GM12891 (cell line): ENCODE data around the gene SPECC1.
A peak's percentile ranks its signal among the peaks of the same experiment; 100 is the strongest.

Source experiments
- DNase-seq: peaks from one replicate; pipeline ENCODE4 v3.0.0; 2011; ENCODE audit warnings: low spot score; ENCODE audit not compliant: insufficient read length
- FAIRE-seq: peaks from 2 replicates; lab custom pipeline; 2011; peaks lifted over from hg19 to GRCh38; lab: Jason Lieb, UNC
- PAX5 ChIP-seq: IDR thresholded peaks from 2 replicates; pipeline ENCODE4 v1.6.1; 2011; ENCODE audit warnings: low read length, moderate library complexity, mild to moderate bottlenecking; ENCODE audit not compliant: insufficient read depth, severe bottlenecking
- POLR2A ChIP-seq: IDR thresholded peaks from 2 replicates; pipeline ENCODE4 v1.6.1; 2011; ENCODE audit warnings: low read depth, low read length, control low read depth
- POLR2AphosphoS5 ChIP-seq: IDR thresholded peaks from 2 replicates; pipeline ENCODE4 v1.6.1; 2011; ENCODE audit warnings: low read depth, low read length, control low read depth
- POU2F2 ChIP-seq: IDR thresholded peaks from 2 replicates; pipeline ENCODE4 v1.6.1; 2011; ENCODE audit warnings: low read depth, mild to moderate bottlenecking, control low read depth, low read length, moderate library complexity
- SPI1 ChIP-seq: IDR thresholded peaks from 2 replicates; pipeline ENCODE4 v1.6.1; 2011; ENCODE audit warnings: low read depth, low read length, control low read depth
- TAF1 ChIP-seq: IDR thresholded peaks from 2 replicates; pipeline ENCODE4 v1.6.1; 2011; ENCODE audit warnings: low read depth, low read length, control low read depth

The SPECC1 gene

GRCh38 chr17:20172376-20172775, 163.2 kb downstream of the SPECC1 start:
- DNase-seq (no peak), FAIRE-seq (no peak)
- TF ChIP-seq TAF1: no peak
- no peak for TF ChIP-seq PAX5
- no peak for TF ChIP-seq POLR2A
- TF ChIP-seq POU2F2: no peak
- no peak for TF ChIP-seq SPI1
- no peak for TF ChIP-seq POLR2AphosphoS5

GRCh38 chr17:20173091-20173490, 163.9 kb downstream of the SPECC1 start:
- DNase-seq (no peak), FAIRE-seq (no peak)
- TF ChIP-seq POU2F2 (no peak), SPI1 (no peak), POLR2A (no peak), PAX5 (no peak), TAF1 (no peak), POLR2AphosphoS5 (no peak)

- no peak for TF ChIP-seq PAX5
- TF ChIP-seq POU2F2: no peak
- TF ChIP-seq SPI1: no peak
- no peak for TF ChIP-seq POLR2AphosphoS5
- TF ChIP-seq TAF1: no peak
- no peak for TF ChIP-seq POLR2A
- no peak for FAIRE-seq
- no peak for DNase-seq
These were observed 165.6 kb downstream of the SPECC1 start for GRCh38 chr17:20174588-20175265.

- TF ChIP-seq POLR2AphosphoS5 (no peak), SPI1 (no peak)
- DNase-seq (no peak), FAIRE-seq (no peak)
These were observed 169.9 kb downstream of the SPECC1 start for GRCh38 chr17:20179041-20179440.

GRCh38 chr17:20180661-20181060, 171.5 kb downstream of the SPECC1 start:
- no peak for TF ChIP-seq POU2F2
- TF ChIP-seq SPI1: no peak
- TF ChIP-seq POLR2A: no peak
- TF ChIP-seq POLR2AphosphoS5: no peak
- no peak for TF ChIP-seq TAF1
- no peak for TF ChIP-seq PAX5
- no peak for FAIRE-seq

GRCh38 chr17:20184181-20184580, 175.0 kb downstream of the SPECC1 start:
- TF ChIP-seq SPI1 (no peak), POLR2AphosphoS5 (no peak), TAF1 (no peak), PAX5 (no peak), POU2F2 (no peak), POLR2A (no peak)
- DNase-seq (no peak), FAIRE-seq (no peak)

More at GRCh38 chr17:20180661-20181060, 171.5 kb downstream of the SPECC1 start:
- DNase-seq: no peak

- no peak for DNase-seq
- no peak for FAIRE-seq
- TF ChIP-seq PAX5: no peak
- TF ChIP-seq TAF1: no peak
These were observed 175.9 kb downstream of the SPECC1 start for GRCh38 chr17:20184977-20185619.

GRCh38 chr17:20187049-20187448, 177.9 kb downstream of the SPECC1 start:
- FAIRE-seq: peak; percentile 23
- no peak for TF ChIP-seq PAX5
- no peak for TF ChIP-seq POLR2AphosphoS5
- TF ChIP-seq SPI1: no peak
- no peak for TF ChIP-seq POU2F2
- TF ChIP-seq TAF1: no peak
- TF ChIP-seq POLR2A: no peak
- no peak for DNase-seq

- TF ChIP-seq POLR2A: no peak
- no peak for TF ChIP-seq POU2F2
- TF ChIP-seq SPI1: no peak
- TF ChIP-seq TAF1: no peak
- no peak for TF ChIP-seq PAX5
- TF ChIP-seq POLR2AphosphoS5: no peak
- FAIRE-seq (no peak), DNase-seq (no peak)
These were observed 180.1 kb downstream of the SPECC1 start for GRCh38 chr17:20189302-20189701.
